GM12872 (cell line): ENCODE data around the gene TP53TG3E.
"Not testable (repeated sequence)": the region's sequence is repeated elsewhere in the genome, so short reads cannot be mapped to it uniquely, and the experiment has no call there.

Experiments
- CTCF ChIP-seq: IDR thresholded peaks from 3 replicates; pipeline ENCODE4 v1.5.1; 2011; ENCODE audit warnings: low read depth, mild to moderate bottlenecking, low read length, moderate library complexity; ENCODE audit not compliant: insufficient read depth

TP53TG3E gene

GRCh38 chr16:33304006-33304405 is at the start of gene TP53TG3E:
Gene TP53TG3E, plus strand, starts transcription at chr16:33304306. Its CDS starts 68 bp downstream, at chr16:33304374.
- TF ChIP-seq CTCF = not testable (repeated sequence)
